Progenitor cell of endocrine pancreas (in vitro differentiated cells): ENCODE measurements around the gene EYS. TPM values are rescaled to one million over a fixed set of nuclear protein-coding genes. Genes with fewer than 3 reads are reported as not detected.
"Not testable (repeated sequence)": the region's sequence is repeated elsewhere in the genome, so short reads cannot be mapped to it uniquely, and the experiment has no call there.

Experiments used
- DNase-seq: peaks from one replicate; pipeline ENCODE4 v3.0.0; 2021; ENCODE audit warnings: low spot score; ENCODE audit not compliant: unreplicated experiment
- H3K27ac Mint-ChIP-seq: 2 replicates; pipeline ENCODE4 v1.8.0; 2021; ENCODE audit warnings: mild to moderate bottlenecking, moderate library complexity, mixed read lengths
- H3K27me3 Mint-ChIP-seq: 2 replicates; pipeline ENCODE4 v1.8.0; 2021; ENCODE audit warnings: mixed read lengths
- H3K36me3 Mint-ChIP-seq: 2 replicates; pipeline ENCODE4 v1.8.0; 2022; ENCODE audit warnings: mixed read lengths; ENCODE audit not compliant: insufficient read depth
- H3K4me1 Mint-ChIP-seq: 2 replicates; pipeline ENCODE4 v1.8.0; 2021; ENCODE audit warnings: low read depth, mixed read lengths
- H3K4me3 Mint-ChIP-seq: 2 replicates; pipeline ENCODE4 v1.8.0; 2021; ENCODE audit warnings: low read depth, mild to moderate bottlenecking, moderate library complexity, mixed read lengths
- H3K9me3 Mint-ChIP-seq: 2 replicates; pipeline ENCODE4 v1.8.0; 2021; ENCODE audit warnings: low read depth, mixed read lengths
- total RNA-seq: library from RNA; stranded (reverse); gene quantifications from 2 replicates; pipeline ENCODE4 v1.2.1, GENCODE V29; 2021
- TF ChIP-seq, protein P1 (sequence below): fragments of 200-600 bp; sonication (generic); IDR thresholded peaks from one replicate; pipeline ENCODE4 v1.5.0; 2021; ENCODE audit warnings: antibody characterized with exemption, mild to moderate bottlenecking; ENCODE audit not compliant: unreplicated experiment

Gene EYS
- total RNA-seq, 1 donor from 2014 or later, result 0.46 TPM

DNA sequence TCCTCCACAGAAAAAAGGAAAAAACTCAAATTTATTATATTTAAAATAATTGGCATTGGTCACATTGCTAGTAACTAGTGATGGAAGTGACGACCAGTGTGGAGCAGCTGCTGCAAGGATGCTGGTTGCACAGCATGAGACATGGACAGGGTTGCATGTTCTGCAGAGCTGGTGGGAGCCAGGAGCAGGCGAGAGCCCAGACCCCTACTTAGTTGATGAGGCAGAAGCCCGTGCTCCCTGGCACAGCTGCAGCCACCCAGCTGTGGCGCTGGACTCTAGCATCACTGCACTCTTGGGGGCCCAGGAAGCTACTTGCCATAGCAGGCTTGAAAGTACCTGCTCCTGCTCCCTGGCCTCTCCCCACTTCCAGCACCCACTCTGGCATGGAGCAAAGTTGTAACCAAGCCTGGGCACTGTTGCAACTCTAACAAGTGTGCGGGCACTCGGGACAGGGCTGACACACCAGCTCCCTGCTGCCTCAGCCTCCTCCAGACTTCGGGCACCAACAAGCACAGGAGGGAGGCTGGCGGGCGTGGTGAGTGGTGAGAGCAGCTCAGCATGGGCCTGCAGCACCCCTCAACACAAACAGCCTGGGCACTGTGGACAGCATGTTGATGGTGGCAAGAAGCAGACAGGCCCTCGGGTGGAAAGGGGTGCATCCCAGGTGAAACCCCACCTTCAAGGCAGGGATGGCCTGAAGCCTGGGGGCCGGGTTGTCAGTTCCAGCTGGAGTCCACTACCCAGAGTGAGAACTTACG lies 69.6 kb downstream of the EYS start:
- Mint-ChIP-seq H3K27ac (no peak overlapping the region), H3K36me3 (no peaks in the 10 kb centered on the region), H3K4me1 (peaks cover 3% of the 10 kb centered on the region), H3K4me3 (no peak overlapping the region), H3K9me3 (no peaks in the 10 kb centered on the region), H3K27me3 (no peaks in the 10 kb centered on the region)
- TF ChIP-seq, protein P1, sequence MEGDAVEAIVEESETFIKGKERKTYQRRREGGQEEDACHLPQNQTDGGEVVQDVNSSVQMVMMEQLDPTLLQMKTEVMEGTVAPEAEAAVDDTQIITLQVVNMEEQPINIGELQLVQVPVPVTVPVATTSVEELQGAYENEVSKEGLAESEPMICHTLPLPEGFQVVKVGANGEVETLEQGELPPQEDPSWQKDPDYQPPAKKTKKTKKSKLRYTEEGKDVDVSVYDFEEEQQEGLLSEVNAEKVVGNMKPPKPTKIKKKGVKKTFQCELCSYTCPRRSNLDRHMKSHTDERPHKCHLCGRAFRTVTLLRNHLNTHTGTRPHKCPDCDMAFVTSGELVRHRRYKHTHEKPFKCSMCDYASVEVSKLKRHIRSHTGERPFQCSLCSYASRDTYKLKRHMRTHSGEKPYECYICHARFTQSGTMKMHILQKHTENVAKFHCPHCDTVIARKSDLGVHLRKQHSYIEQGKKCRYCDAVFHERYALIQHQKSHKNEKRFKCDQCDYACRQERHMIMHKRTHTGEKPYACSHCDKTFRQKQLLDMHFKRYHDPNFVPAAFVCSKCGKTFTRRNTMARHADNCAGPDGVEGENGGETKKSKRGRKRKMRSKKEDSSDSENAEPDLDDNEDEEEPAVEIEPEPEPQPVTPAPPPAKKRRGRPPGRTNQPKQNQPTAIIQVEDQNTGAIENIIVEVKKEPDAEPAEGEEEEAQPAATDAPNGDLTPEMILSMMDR, result no peak
- no peak for DNase-seq

DNA sequence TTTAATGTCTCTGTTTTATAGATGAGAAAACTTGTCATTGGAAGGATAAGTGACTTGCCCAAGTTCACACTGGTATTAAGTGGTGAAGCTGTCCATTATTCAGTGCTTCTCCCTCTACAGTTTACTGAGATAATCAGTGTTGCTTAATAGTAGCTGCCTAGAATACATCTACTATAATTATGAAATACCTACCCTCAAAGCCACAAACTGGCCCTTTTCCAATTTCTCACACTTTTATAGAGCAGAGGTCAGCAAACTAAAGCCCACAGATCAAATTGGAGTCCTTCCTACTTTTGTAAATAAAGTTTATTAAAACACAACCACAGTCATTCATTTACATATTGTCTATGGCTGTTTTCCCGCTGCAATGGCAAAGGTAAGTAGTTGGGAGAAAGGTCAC lies 73.5 kb downstream of the EYS start:
- TF ChIP-seq, protein P1, result no peak
- peaks cover 5% of the 10 kb centered on the region for H3K9me3 Mint-ChIP-seq
- DNase-seq, result no peak
- no peak overlapping the region for H3K27ac Mint-ChIP-seq
- H3K27me3 Mint-ChIP-seq, result no peaks in the 10 kb centered on the region
- H3K4me3 Mint-ChIP-seq, result no peak overlapping the region
- H3K4me1 Mint-ChIP-seq, result no peaks in the 10 kb centered on the region
- H3K36me3 Mint-ChIP-seq, result peaks cover 1% of the 10 kb centered on the region

DNA sequence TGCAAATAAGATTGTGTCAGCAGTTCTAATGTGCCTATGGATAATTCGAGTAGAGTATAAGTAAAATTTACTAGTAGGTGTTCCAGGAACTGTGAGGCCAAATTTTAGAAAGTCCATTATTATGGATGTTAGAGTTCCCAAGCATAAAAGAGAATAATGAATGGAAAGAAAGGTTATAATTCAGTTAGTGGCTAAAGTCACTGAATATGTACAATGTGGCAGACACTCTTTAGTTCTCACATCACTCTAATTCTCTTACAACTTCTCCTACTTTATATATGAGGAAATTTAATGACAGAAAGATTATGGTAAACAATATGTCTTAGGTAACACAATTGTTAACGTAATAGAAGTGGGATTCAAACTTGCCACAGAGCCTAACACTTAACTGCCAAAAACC lies 75.3 kb downstream of the EYS start:
- TF ChIP-seq, protein P1, result no peak
- Mint-ChIP-seq H3K9me3 (peaks cover 7% of the 10 kb centered on the region), H3K36me3 (peaks cover 1% of the 10 kb centered on the region), H3K4me1 (no peaks in the 10 kb centered on the region), H3K4me3 (no peak overlapping the region), H3K27me3 (no peaks in the 10 kb centered on the region), H3K27ac (no peak overlapping the region)
- DNase-seq, result no peak

DNA sequence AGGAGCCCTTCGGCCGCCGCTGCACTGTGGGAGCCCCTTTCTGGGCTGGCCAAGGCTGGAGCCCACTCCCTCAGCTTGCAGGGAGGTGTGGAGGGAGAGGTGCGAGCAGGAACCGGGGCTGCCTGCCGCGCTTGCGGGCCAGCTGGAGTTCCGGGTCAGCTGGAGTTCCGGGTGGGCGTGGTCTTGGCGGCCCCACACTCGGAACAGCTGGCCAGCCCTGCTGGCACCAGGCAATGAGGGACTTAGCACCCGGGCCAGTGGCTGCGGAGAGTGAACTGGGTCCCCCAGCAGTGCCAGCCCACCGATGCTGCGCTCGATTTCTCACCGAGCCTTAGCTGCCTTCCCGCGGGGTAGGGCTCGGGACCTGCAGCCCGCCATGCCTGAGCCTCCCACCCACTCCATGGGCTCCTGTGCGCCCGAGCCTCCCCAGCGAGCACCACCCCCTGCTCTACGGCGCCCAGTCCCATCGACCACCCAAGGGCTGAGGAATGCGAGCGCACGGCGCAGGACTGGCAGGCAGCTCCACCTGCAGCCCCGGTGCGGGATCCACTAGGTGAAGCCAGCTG lies 79.5 kb downstream of the EYS start:
- not testable (repeated sequence) for H3K27ac Mint-ChIP-seq, H3K27me3 Mint-ChIP-seq, H3K4me3 Mint-ChIP-seq, H3K9me3 Mint-ChIP-seq, H3K36me3 Mint-ChIP-seq, H3K4me1 Mint-ChIP-seq, DNase-seq

DNA sequence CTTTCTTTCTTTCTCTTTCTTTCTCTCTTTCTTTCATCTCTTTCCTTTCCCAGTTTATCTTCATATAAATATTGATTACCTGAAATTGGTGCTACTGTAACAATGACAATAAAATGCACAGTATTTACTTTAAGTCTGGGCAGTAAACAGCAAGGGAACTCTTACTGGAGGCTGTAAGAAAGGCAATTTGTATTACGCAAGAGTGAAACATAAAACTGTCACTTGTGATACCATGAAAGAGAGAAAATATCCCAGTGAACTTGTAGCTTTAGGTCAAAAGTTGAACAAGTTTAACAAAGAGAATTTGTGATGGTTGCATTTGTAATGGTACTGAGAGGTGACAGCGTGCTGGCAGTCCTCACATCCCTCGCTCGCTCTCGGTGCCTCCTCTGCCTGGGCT lies 80.0 kb downstream of the EYS start:
- H3K4me3 Mint-ChIP-seq, result no peak overlapping the region
- H3K27ac Mint-ChIP-seq, result no peak overlapping the region
- no peaks in the 10 kb centered on the region for H3K4me1 Mint-ChIP-seq
- TF ChIP-seq, protein P1, result no peak
- DNase-seq, result no peak
- peaks cover 1% of the 10 kb centered on the region for H3K36me3 Mint-ChIP-seq
- no peaks in the 10 kb centered on the region for H3K27me3 Mint-ChIP-seq
- H3K9me3 Mint-ChIP-seq, result peaks cover 7% of the 10 kb centered on the region

DNA sequence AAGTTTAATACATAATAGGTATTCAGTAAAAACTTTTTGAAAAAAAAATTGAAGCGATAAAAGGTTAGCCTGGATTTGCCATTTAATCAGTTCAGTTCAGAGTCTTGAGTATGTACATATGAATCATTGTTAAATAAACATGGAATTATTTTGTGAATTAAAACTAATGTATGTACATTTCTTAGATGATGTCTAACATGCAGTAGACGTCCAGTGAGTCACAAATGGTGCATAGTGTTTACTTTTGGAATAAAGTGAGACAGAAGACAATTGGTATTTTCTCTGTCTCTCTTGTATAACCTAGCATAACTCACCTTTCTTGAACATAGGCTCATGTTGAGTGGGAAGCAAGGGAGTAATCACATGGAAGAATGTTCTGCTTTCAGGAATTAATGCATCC lies 83.5 kb downstream of the EYS start:
- H3K9me3 Mint-ChIP-seq, result peaks cover 3% of the 10 kb centered on the region

More for the DNA sequence above, 83.5 kb downstream of the EYS start:
- H3K27ac Mint-ChIP-seq, result no peak overlapping the region
- DNase-seq, result no peak
- no peaks in the 10 kb centered on the region for H3K36me3 Mint-ChIP-seq
- no peaks in the 10 kb centered on the region for H3K4me1 Mint-ChIP-seq
- TF ChIP-seq, protein P1, result no peak
- H3K27me3 Mint-ChIP-seq, result no peaks in the 10 kb centered on the region
- no peak overlapping the region for H3K4me3 Mint-ChIP-seq
